Activated T-cell treated with anti-CD3 and anti-CD28 coated beads for 1 hour (primary cell): ENCODE data around the gene NPEPPS.
"Not testable (repeated sequence)": the region's sequence is repeated elsewhere in the genome, so short reads cannot be mapped to it uniquely, and the experiment has no call there.

Experiments used
- DNase-seq: peaks from one replicate; pipeline ENCODE4 v3.0.0-alpha.2; 2020; ENCODE audit warnings: low read depth

NPEPPS gene

DNA sequence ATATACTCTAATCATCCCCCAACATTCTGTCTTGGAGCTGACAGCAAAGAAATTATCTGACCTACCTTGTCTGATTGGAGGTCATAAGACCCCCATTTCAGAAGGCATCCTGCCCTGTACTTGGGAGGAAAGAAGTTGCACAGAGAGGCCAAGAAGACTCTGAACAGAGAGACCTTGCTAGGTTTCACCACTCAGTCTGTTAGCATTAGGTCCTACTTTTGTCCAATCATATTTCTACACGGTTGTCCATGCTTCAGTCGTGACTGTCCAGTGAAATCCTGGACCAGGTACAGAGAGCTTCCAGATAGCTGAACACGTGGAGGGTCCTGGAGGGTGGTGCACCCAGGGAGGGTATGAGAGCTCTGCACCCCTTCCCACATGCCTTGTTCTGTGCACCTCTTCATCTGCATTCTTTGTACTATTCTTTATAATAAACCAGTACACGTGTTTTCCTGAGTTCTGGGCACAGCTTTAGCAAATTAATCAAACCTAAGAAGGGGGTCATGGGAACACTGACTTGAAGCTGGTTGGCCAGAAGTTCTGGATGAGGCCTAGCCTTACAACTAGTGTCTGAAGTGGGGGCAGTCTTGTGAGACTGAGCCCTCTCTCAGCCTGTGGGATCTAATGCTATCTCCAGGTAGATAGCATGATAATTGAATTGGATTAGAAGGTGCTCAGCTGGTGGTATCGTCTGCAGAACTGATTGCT lies 30.9 kb downstream of the NPEPPS start:
- not testable (repeated sequence) for DNase-seq

DNA sequence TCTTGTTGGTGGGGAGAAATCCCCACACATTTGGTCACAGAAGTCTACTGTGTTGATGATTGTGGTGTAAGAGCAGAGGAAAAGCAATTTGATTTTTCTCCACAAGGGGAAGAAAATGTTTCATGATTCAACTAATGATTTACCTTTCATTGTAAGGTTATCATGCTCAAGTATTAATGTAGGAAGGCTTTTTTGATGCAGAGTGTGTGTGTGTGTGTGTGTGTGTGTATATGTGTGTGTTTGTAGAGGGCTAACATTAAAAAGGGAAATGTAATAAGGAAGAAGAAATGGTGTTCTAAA lies 31.4 kb downstream of the NPEPPS start:
- DNase-seq, result not testable (repeated sequence)

DNA sequence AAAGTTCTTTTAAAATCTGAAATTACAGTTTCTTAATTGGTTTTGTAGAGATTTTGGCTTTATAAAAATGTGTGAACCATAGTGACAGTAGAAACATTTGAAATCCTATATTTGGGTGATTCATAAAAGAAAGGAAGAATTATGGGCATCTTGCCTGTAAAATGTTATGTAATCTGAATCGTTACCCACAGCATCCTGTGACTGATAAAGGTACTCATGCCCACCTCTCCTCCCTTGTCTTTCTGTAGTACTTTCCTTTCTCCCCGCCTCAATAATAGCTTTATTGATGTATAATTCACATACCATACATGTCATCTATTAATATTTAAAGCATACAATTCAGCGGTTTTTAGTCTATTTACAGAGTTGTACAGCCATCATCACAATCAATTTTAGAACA lies 36.4 kb downstream of the NPEPPS start:
- not testable (repeated sequence) for DNase-seq

DNA sequence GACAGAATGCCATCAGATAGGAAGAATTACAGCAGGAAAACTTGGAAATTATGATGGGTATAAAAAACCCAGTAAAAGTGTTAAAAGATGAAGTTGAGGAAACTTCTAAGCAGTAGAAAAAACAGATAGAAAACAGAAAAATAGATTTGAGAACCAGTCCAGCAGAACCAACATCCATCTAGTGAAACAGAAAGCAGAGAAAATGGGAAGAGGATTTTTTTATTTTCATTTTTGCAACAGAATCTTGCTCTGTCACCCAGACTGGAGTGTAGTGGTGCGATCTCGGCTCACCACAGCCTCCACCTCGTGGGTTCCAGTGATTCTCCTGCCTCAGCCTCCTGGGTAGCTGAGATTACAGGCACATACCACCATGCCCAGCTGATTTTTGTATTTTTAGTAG lies 41.7 kb downstream of the NPEPPS start:
- DNase-seq, result not testable (repeated sequence)

DNA sequence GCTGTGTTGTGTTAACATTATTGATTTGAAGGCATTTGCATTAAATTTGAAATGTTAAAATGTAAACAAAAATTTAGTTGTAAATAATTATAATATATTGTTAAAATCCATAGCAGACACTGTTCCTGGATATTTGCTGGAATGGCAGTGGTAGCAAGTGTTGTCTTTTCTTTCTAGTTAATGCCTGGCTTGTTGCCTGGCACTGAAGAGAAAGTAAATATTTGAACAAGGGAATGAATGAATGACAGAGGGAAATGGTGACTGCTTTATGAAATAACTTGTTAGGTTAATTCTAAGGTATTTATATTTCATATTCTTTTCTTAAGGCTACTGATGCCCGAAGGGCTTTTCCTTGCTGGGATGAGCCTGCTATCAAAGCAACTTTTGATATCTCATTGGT lies 51.5 kb downstream of the NPEPPS start:
- DNase-seq, result not testable (repeated sequence)

DNA sequence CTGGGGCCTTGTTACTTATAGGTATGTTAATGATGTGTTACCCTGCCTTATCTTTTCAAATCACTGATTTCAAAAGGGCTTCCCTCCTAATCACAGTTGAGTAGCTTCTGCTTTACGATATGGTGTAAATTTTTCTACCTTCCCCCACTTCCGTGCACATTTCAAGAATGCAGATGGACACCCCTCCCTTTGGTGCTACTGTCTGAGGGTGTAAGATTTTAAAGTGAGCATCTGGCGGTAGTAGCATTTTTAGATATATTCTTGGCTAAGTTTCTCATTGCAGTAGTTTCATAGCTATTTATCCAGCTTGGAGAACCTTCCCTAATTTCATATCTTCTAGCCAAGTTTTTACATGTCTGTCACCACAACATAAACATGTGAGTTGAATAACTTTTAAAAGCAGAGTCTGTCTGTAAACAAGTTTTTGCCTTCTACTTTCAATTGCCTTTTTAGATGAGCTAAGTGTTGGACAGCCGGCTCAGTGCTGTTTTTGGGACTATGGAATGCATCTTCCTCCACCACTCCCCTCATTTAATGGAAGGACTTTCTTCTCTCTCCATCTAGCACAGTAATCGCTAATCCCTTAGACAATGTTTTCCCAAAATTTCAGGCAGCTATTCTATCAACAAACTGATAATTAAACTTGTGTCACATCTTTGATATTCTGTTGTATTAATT lies 55.6 kb downstream of the NPEPPS start:
- DNase-seq, result not testable (repeated sequence)

DNA sequence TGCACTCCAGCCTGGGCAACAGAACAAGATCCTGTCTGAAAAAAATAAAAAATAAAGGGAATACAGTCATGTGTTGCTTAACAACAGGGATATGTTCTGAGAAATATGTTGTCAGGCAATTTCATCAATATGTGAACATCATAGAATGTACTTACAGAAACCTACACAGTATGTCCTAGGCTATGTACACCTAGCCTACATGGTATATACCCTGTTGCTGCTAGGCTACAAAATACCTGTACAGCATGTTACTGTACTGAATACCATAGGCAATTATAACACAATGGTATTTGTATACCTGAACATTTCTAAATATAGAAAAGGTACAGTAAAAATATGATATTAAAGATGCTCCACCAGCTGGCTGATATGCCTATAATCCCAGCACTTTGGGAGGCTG lies 62.6 kb downstream of the NPEPPS start:
- DNase-seq, result not testable (repeated sequence)

DNA sequence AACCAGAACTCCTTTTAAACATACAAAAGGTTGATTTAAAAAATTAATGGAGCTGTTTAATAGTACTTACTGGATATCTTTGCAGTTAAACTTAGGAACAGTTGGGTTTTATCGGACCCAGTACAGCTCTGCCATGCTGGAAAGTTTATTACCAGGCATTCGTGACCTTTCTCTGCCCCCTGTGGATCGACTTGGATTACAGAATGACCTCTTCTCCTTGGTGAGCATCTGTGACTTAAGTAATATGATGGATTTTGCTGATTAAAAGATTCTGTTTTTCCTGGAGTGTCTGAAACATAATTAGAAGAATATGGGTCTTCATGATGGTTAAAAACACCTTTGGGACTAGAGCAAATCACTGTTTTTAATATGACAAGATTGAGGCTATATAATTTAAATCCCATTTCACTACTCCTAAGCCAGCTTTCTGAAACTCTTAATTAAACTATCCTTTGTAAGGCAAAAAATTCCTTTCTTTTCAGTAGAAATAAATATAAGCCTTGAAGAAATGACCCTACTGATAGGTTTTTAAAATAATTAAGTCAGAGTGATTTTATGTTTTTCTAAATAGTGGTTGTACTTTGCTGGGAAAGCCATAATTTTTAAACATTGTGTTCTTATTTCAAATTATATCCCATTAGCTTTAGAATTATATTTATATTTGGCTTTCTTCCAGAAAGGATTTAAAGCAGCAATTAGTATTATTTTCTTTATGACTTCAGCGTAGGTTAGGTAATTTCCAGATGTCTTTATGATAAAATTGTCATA lies 73.1 kb downstream of the NPEPPS start:
- no peak for DNase-seq

DNA sequence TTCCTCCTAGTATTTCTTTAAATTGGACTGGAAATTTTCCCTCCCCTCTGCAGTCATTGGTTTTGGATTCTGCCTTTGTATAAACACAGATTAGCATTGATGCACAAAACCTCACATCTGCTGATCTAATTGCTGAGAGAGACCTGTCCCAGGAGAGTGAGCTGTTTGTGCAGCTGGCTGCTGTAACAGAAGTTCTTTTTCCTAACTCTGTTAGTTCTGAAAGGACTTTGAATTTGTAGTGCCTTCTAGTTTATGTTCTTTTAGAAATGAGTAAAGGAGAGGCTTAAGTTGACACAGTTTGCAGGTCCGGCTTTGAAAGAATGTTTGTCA lies 73.7 kb downstream of the NPEPPS start:
- DNase-seq, result no peak

DNA sequence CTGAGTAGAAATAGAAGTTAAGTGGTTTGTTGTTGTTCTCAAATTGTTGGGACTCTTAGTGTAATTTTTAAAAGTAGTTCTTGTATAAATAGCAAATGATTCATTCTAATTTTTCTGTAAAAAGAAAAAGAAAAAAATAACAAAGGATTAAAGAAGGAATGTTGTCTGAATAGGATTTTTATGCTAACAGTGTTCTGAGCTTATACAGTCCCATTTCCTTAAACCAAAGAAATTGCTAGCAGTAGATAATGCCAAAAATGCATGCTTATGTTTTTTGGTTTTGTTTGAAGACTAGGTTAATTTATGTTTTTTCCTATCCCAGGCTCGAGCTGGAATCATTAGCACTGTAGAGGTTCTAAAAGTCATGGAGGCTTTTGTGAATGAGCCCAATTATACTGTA lies 74.1 kb downstream of the NPEPPS start:
- DNase-seq, result no peak

DNA sequence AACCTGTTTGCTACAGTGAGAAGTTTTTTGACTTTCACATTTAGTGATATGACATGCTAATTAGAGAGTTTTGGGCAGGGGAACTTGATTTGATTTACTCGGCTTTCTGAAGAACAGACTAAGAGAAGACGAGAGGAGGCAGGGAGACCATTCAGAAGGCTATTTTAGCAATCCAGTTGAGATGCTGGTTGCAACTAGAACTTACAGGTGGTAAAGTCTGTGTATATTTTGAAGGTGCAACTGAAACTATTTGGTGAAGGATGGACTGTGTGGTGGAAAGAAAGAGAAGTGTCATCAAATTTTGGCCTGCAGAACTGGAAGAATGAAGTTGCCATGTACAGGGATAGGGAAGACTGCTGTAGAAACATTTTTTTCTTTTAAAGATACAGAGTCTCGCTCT lies 76.6 kb downstream of the NPEPPS start:
- DNase-seq, result no peak

DNA sequence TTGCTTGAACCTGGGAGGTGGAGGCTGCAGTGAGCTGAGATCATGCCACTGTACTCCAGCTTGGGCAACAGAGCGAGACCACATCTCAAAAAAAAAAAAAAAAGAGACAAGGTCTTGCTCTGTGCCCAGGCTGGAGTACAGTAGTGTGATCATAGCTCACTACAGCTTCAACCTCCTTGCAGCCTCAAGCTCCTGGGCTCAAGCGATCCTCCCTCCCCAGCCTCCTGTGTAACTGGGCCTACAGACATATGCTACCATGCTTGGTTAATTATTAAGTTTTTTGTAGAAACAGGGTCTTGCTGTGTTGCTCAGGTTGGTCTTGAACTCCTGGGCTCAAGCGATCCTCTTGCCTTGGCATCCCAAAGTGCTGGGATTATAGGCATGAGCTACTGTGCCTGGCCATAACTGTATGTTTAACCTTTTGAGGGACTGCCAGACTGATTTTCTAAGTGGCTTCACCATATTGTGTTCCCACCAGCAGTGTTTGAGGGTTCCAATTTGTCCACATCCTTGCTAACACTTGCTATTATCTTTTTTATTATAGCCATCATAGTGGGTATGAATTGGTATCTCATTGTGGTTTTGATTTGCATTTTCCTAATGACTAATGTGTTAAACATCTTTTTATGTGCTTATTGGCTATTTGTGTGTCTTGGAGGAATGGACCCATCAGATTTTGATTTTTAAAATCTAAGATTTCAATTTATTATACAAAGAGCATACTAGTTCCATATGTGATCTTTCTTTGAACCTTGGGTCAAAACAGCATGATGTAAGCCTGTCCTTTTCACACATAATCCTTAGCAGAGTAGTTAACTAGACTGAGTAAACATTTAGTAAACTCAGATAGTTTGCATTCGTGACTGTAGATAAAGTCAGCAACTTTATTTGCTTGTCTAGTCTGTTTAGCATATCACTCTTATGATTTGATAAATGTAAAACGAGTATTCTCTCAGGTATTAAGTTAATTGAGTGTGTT lies 80.8 kb downstream of the NPEPPS start:
- no peak for DNase-seq

DNA sequence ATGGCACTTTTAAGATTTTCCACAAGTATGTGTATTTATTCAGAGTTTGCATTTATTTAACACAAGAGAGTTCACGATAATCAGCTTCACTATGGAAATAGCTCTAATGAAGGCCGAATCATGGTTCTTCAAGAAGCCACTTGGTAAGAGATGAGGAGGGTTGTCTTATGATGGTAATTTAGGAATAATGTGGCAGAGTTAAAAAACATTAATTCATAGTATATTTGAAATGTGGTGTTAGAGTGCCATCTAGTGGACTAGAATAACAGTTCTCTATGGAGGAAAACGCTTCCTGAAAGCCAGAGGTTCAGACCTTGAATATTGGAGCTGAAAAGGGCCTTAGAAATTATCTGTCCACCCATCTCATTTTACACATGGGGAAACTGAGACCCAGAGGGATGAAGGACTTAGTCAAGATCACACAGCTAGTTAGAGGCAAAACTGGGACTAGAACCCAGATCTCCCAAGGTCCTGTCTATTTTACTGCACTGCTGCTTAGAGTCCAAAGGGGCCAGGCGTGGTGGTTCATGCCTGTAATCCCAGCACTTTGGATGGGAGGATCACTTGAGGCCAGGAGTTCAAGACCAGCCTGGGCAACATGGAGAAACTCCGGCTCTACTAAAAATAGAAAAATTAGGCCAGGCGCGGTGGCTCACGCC lies 85.0 kb downstream of the NPEPPS start:
- no peak for DNase-seq

DNA sequence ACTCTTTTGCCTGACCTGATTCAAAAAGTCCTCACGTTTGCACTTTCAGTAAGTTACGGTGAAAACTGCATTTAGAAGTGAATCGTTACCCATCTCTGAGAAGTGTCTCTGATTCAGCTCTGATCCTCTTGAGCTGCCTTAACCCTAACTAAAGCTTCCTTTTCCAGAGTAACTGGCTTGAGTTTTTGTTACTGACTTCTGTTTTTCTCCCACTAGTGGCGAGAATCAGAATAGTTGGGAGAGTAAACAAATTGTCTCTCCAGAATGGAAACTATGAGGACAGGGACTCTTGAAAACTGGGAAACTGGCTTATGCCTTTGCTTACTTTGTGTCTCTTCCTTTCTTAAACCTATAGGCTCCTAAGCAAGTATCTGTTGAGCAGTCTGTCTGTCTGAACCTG lies 87.5 kb downstream of the NPEPPS start:
- DNase-seq, result no peak

DNA sequence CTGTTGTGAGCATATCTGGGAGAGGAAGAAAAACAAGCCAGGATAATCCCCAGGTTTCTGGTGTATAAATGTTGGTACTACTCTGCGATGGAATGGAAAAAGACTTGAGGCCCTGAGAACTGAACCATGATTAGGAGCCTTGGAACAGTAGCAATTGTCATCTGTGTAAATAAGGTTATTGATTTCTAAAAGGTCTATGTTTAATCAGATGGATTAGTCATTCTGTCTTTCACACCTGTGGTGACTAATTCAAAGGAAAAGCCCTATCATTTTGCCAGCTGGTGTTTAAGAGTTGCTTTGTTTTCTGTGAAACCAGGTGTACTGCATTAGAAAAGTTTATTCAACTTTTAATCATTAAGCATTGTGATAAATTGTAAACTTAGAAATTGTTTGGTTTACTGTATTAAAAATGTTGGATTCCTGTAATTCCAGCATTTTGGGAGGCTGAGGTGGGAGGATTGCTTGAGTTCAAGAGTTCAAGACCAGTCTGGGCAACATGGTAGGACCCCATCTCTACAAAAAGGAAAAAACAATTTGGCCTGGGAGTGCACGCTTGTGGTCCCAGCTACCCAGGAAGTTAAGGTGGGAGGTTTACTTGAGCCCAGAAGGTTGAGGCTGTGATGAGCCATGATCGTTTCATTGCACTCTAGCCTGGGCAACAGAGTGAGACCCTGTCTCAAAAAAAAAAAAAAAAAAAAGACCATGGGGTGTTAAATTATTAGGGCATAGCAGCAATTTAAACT lies 89.8 kb downstream of the NPEPPS start:
- DNase-seq, result no peak

DNA sequence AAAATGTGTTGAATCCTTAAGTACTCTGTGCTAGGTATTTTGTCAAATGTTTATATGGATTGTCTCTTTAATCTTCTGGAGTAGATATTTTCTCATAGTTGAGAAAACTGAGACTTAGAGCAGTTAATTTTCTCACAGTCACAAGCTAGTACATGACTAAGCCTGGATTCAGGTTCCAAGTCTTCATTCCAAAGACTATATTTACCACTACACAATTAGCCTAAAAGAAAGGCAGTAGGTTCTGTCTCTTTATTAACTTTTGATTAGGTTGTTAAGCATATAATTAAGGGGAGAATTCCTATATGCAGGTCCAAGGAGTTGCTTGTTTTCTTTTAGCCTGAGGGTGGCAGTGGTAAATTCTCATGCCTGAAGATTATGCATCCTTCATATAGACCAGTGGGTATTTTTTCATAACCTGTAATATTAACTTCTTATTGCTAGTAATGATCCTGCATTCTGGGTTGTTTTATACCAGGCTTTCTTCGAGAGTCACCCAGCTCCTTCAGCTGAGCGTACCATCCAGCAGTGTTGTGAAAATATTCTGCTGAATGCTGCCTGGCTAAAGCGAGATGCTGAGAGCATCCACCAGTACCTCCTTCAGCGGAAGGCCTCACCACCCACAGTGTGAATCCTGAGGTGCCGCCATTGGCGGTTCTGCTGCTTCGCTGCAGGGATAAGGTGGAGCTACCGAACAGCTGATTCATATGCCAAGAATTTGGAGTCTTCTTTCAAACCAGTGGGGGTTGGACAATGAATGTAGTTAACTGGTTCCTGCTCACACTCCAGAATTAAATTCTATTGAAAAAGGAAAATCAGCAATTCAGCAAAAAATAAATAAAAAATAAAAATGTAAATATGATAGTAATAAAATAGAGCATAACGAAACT lies 90.6 kb downstream of the NPEPPS start:
- DNase-seq, result no peak

DNA sequence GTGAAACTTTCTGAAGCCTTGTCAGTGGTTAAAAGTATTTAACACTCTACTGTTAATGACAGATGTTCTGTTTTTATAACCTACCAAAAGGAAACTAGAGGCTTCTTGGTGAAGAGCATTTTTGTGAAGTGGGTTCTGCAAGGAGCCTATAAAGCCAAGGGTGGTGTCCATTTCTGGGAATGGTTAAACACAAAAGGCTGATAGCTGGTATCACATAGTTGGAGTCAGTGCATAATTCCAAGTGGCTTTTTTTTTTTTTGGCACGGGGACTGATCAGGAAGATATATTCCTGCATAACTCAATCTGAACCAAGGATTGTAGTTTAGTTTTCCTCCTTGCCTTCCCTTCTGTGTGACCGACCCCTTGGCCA lies 91.3 kb downstream of the NPEPPS start:
- no peak for DNase-seq

DNA sequence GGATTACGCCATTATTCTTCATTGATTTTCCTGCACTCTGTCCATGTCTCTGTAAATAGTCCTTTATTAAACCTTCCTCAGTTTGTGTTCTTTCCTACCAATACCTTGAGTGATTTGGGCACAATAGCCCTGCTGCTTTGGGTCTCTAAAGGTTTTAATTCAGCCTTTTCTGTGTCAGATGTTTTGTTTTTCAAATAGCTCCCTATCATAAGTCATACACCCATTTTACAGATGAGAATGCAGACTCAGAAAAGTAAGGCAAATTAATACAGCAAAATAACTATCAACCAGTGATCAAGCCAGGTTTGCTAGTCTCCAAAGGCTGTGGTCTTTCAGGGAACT lies 93.8 kb downstream of the NPEPPS start:
- no peak for DNase-seq

DNA sequence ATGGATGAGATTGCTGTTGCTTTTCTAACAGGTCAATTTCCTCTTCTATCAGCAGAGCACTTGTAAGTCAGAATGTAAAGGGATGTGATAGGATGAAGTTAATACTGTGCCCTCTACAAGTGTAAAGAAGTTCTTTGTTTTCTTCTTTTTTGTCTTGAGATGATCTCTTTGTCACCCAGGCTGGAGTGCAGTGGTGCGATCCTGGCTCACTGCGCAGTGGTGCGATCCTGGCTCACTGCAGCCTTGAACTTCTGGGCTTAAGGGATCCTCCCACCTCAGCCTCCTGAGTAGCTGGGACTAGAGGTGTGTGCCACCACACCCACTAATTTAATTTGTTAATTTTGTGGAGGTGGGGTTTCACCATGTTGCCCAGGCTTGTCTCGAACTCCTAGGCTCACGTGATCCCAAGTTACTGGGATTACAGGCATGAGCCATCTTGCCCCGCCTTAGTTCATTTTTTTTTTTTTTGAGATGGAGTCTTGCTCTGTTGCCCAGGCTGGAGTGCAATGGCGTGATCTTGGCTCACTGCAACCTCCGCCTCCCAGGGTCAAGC lies 97.2 kb downstream of the NPEPPS start:
- DNase-seq, result no peak

DNA sequence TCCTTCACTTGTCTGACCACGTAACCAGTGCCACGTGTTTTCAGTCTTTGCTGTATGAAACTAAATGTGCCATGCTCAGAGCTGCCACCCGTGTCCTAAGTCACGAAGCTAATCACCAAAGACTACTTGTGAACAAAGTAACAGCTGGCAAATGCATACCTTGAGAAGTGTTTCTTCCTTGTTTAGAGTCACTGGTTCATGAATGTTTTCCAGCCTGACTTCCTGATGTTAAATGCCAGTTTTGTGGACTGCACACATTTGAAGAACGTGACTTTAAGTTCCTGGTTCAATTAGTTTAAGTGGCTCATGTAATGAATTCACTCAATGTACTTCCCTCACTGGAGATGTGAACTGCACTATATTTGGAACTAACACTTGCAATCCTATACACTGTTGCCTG lies 98.9 kb downstream of the NPEPPS start:
- no peak for DNase-seq
